HCT116 (cell line): Measurements from ENCODE around the gene WDR45B. TPM values are rescaled to one million over a fixed set of nuclear protein-coding genes. Genes with fewer than 3 reads are reported as not detected.

Experiments
- ATAC-seq: fragments of 200-7000 bp; cut with Tn5 transposase; 2 replicates; pipeline ENCODE4 v1.9.1; 2020; ENCODE audit warnings: mild to moderate bottlenecking, moderate library complexity
- BruUV-seq: library from RNA; stranded (reverse); fragments of 400-500 nt; replicated peaks from 2 replicates; lab custom pipeline; 2021; lab: Mats Ljungman, UMichigan
- CTCF ChIA-PET: fragments of 300-600 bp; sonication (Branson Sonifier 250); formaldehyde crosslinking; loops from one replicate; lab custom pipeline; 2021; ENCODE audit warnings: antibody characterized with exemption; lab: Charles Lee
- POLR2A ChIA-PET: fragments of 300-600, 350-600 bp; sonication (Branson Sonifier 250); formaldehyde crosslinking; loops from one replicate; lab custom pipeline; 2021; ENCODE audit warnings: antibody characterized with exemption; lab: Charles Lee
- RAD21 ChIA-PET, 2 experiments: fragments of 300-600 bp; sonication (Branson Sonifier 250); formaldehyde crosslinking; loops; one replicate each; lab custom pipeline; 2023; ENCODE audit warnings: low total read pairs in 2 of 2; ENCODE audit not compliant: uncharacterized antibody in 2 of 2, unreplicated experiment in 2 of 2, low non-redundant PET in 1 of 2; lab: Charles Lee
- DNase-seq: peaks from one replicate; pipeline ENCODE4 v3.0.0-alpha.2; 2010; ENCODE audit warnings: low read depth, low spot score
- H2AFZ ChIP-seq: fragments of 200-600 bp; shearing (Covaris generic), sonication (generic); 2 replicates; pipeline ENCODE4 v1.6.1; 2017; ENCODE audit warnings: low read depth, mixed run types, mixed read lengths, antibody characterized with exemption, low read length; ENCODE audit not compliant: poor library complexity, severe bottlenecking
- H3K27ac ChIP-seq: 2 replicates; pipeline ENCODE4 v1.5.1; 2012; ENCODE audit warnings: low read depth, low read length
- H3K27me3 ChIP-seq: fragments of 200-600 bp; sonication (generic); 2 replicates; pipeline ENCODE4 v1.6.1; 2016; ENCODE audit warnings: mixed run types, low read length, mixed read lengths; ENCODE audit not compliant: insufficient read depth
- H3K36me3 ChIP-seq, 2 experiments: fragments of 200-500 bp in 1 of 2; fragments of 200-600 bp in 1 of 2; sonication (Bioruptor generic) in 1 of 2; sonication (generic) in 1 of 2; 2 replicates each; pipeline versions ENCODE4 v1.5.1 to v1.6.1; 2014 to 2016; ENCODE audit warnings: low read length in 2 of 2, inconsistent platforms in 1 of 2, mixed read lengths in 1 of 2, mixed run types in 1 of 2; ENCODE audit not compliant: insufficient read depth in 2 of 2, control insufficient read depth in 1 of 2
- H3K4me1 ChIP-seq, 2 experiments: fragments of 200-600 bp in 1 of 2; sonication (generic) in 1 of 2; 2 replicates each; pipeline versions ENCODE4 v1.5.1 to v1.6.1; 2012 to 2017; ENCODE audit warnings: low read length in 2 of 2, inconsistent platforms in 1 of 2, mild to moderate bottlenecking in 1 of 2, mixed read lengths in 1 of 2, mixed run types in 1 of 2, moderate library complexity in 1 of 2; ENCODE audit not compliant: insufficient read depth in 2 of 2, control insufficient read depth in 1 of 2
- H3K4me2 ChIP-seq: fragments of 200-600 bp; sonication (generic); 2 replicates; pipeline ENCODE4 v1.6.1; 2017; ENCODE audit warnings: mixed run types, low read length, mixed read lengths
- H3K4me3 ChIP-seq, 2 experiments: fragments of 200-600 bp in 1 of 2; sonication (generic) in 1 of 2; replicated peaks in 1 of 2; 2 replicates each; pipeline ENCODE4 v1.5.1; 2011 to 2016; ENCODE audit warnings: low read length in 2 of 2, control low read depth in 1 of 2, low read depth in 1 of 2, mild to moderate bottlenecking in 1 of 2, mixed read lengths in 1 of 2, mixed run types in 1 of 2
- H3K79me2 ChIP-seq: fragments of 200-600 bp; sonication (generic); 2 replicates; pipeline ENCODE4 v1.6.1; 2017; ENCODE audit warnings: mild to moderate bottlenecking, mixed run types, low read length, moderate library complexity, mixed read lengths; ENCODE audit not compliant: insufficient read depth
- H3K9ac ChIP-seq: fragments of 200-600 bp; sonication (generic); 2 replicates; pipeline ENCODE4 v1.6.1; 2016; ENCODE audit warnings: low read length, mixed read lengths
- H3K9me2 ChIP-seq: fragments of 200-600 bp; sonication (generic), shearing (Covaris generic); 2 replicates; pipeline ENCODE4 v1.6.1; 2017; ENCODE audit warnings: mixed run types, mild to moderate bottlenecking, moderate library complexity; ENCODE audit not compliant: insufficient read depth
- H3K9me3 ChIP-seq, 2 experiments: fragments of 200-500 bp in 1 of 2; fragments of 200-600 bp in 1 of 2; sonication (Bioruptor generic) in 1 of 2; sonication (generic) in 1 of 2; 2 replicates each; pipeline ENCODE4 v1.6.1; 2014 to 2017; ENCODE audit warnings: low read length in 2 of 2, mixed read lengths in 2 of 2, inconsistent platforms in 1 of 2, low read depth in 1 of 2, mild to moderate bottlenecking in 1 of 2, mixed run types in 1 of 2, moderate library complexity in 1 of 2; ENCODE audit not compliant: control insufficient read depth in 1 of 2, insufficient read depth in 1 of 2
- H4K20me1 ChIP-seq: fragments of 200-600 bp; sonication (generic), shearing (Covaris generic); 2 replicates; pipeline ENCODE4 v1.6.1; 2017; ENCODE audit warnings: mixed run types, mild to moderate bottlenecking, moderate library complexity; ENCODE audit not compliant: insufficient read depth
- EGR1 ChIP-seq: IDR thresholded peaks from 2 replicates; pipeline ENCODE4 v1.6.1; 2012; ENCODE audit warnings: low read depth
- MAX ChIP-seq: IDR thresholded peaks from 2 replicates; pipeline ENCODE4 v1.6.1; 2012
- POLR2A ChIP-seq: IDR thresholded peaks from 2 replicates; pipeline ENCODE4 v1.7.0; 2011; ENCODE audit warnings: borderline replicate concordance; ENCODE audit not compliant: insufficient read depth, insufficient read length; ENCODE audit errors: extremely low read depth
- POLR2AphosphoS5 ChIP-seq: IDR thresholded peaks from 2 replicates; pipeline ENCODE4 v1.6.1; 2011; ENCODE audit warnings: mild to moderate bottlenecking, low read depth, low read length, moderate library complexity
- SIN3A ChIP-seq: IDR thresholded peaks from 2 replicates; pipeline ENCODE4 v1.6.1; 2012; ENCODE audit warnings: low read depth
- ZFX ChIP-seq: fragments of 450-650 bp; IDR thresholded peaks from 2 replicates; pipeline ENCODE4 v1.6.1; 2017
- intact Hi-C: fragments of 100-400 bp; cut with micrococcal nuclease; formaldehyde crosslinking; loops from 2 replicates; pipeline ENCODE4 v1.10.0; 2022
- total RNA-seq: library from RNA; stranded (reverse); gene quantifications from one replicate; pipeline ENCODE4 v1.2.1, GENCODE V29; 2021; ENCODE audit not compliant: unreplicated experiment

Gene WDR45B
- total RNA-seq, 1 experiment from 2014 or later, result 117 TPM

GRCh38 chr17:82656266-82656665, 8.0 kb upstream of the WDR45B start:
- Histone ChIP-seq H3K9ac (no peak overlapping the region), H2AFZ (no peak overlapping the region), H3K79me2 (no peaks in the 10 kb centered on the region), H4K20me1 (no peaks in the 10 kb centered on the region), H3K4me2 (no peak overlapping the region), H3K9me2 (no peaks in the 10 kb centered on the region), H3K27ac (no peak overlapping the region), H3K4me1 (0 out of 4 replicates have a peak, but pooled peaks cover 0 to 4% of the 10 kb centered on the region in 2 experiments), H3K36me3 (no peaks in the 10 kb centered on the region)
- CTCF ChIA-PET, result no interaction called here
- ATAC-seq (no peak), DNase-seq (no peak)
- intact Hi-C loops, result no loop called here
- RAD21 ChIA-PET, result no interaction called here
- TF ChIP-seq POLR2AphosphoS5 (no peak), ZFX (no peak), SIN3A (no peak)
- TF ChIP-seq, all 23 proteins: peak for 0
- Histone ChIP-seq H3K4me3 (no peak overlapping the region), H3K27me3 (no peaks in the 10 kb centered on the region), H3K9me3 (peaks cover 0 to 5% of the 10 kb centered on the region in 2 experiments; a peak in 1 of 4 replicates)
- POLR2A ChIA-PET, result no interaction called here
- no TSS peak for BruUV-seq

DNA sequence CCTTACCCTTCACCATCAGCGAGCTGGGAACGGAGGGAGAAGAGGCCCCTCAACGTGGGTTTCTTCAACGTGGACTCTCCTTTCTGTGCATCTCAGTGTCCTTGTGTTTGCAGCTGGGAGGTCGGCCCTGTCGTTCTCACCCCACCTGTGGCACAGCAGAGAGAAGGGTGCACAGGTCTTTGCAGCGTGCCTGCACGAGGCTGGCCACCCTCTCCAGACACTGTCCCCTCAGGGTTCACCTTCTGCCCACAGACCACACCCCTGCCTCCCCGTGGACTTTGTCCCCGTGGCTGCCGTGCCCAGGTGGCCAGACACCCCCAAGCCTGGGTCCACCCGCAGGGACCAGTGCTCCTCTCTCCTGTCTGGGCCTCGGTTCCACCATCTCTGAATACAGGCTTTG, 7.3 kb upstream of the WDR45B start:
- Histone ChIP-seq H2AFZ (no peak overlapping the region), H3K4me3 (no peak overlapping the region), H3K9me3 (peaks cover 0 to 5% of the 10 kb centered on the region in 2 experiments; a peak in 1 of 4 replicates), H3K4me1 (0 out of 4 replicates have a peak, but pooled peaks cover 0 to 4% of the 10 kb centered on the region in 2 experiments), H3K9me2 (no peaks in the 10 kb centered on the region), H3K27me3 (no peaks in the 10 kb centered on the region), H3K9ac (no peak overlapping the region), H3K27ac (no peak overlapping the region), H3K36me3 (no peaks in the 10 kb centered on the region), H3K79me2 (no peaks in the 10 kb centered on the region), H4K20me1 (no peaks in the 10 kb centered on the region), H3K4me2 (no peak overlapping the region)
- ChIA-PET CTCF (no interaction called here), POLR2A (no interaction called here), RAD21 (no interaction called here)
- no peak for DNase-seq
- BruUV-seq, result no TSS peak
- TF ChIP-seq EGR1, result no peak
- no peak for TF ChIP-seq MAX
- no peak for TF ChIP-seq POLR2A
- no peak for ATAC-seq
- intact Hi-C loops, result no loop called here
